Effector CD4-positive, alpha-beta T cell (primary cell): ENCODE results near the gene MSRB3. TPM values are rescaled to one million over a fixed set of nuclear protein-coding genes. Genes with fewer than 3 reads are reported as not detected.
"Not testable (repeated sequence)": the region's sequence is repeated elsewhere in the genome, so short reads cannot be mapped to it uniquely, and the experiment has no call there.

Experiments
- DNase-seq: peaks from one replicate; pipeline ENCODE4 v3.0.0-alpha.2; 2020
- total RNA-seq: gene quantifications from one replicate; lab custom pipeline; 2026; lab: John Stamatoyannopoulos, UW

Gene MSRB3
- not detected for total RNA-seq

- no peak for DNase-seq
Measured at GRCh38 chr12:65278576-65279368, at the start of gene MSRB3. Gene MSRB3 (plus strand): TSS chr12:65278683. CDS start chr12:65308580, 29,897 bp downstream.

GRCh38 chr12:65229441-65229840 lies 49.0 kb upstream of the MSRB3 start:
- no peak for DNase-seq

- no peak for DNase-seq
Measured at GRCh38 chr12:65232476-65233077, 45.9 kb upstream of the MSRB3 start.

GRCh38 chr12:65237153-65237552 lies 41.3 kb upstream of the MSRB3 start:
- DNase-seq = no peak

GRCh38 chr12:65238609-65239008 lies 39.9 kb upstream of the MSRB3 start:
- DNase-seq = no peak

GRCh38 chr12:65248656-65249633 lies 29.5 kb upstream of the MSRB3 start:
- no peak for DNase-seq

GRCh38 chr12:65252515-65252914 lies 26.0 kb upstream of the MSRB3 start:
- no peak for DNase-seq

- no peak for DNase-seq
Measured at GRCh38 chr12:65257986-65258385, 20.5 kb upstream of the MSRB3 start.

- DNase-seq = no peak
Measured at GRCh38 chr12:65259501-65259900, 19.0 kb upstream of the MSRB3 start.

GRCh38 chr12:65263777-65264176 lies 14.7 kb upstream of the MSRB3 start:
- no peak for DNase-seq

GRCh38 chr12:65266408-65266807 lies 12.1 kb upstream of the MSRB3 start:
- no peak for DNase-seq

GRCh38 chr12:65269603-65270002 lies 8.9 kb upstream of the MSRB3 start:
- DNase-seq = no peak

GRCh38 chr12:65274602-65275272 lies 3.7 kb upstream of the MSRB3 start:
- DNase-seq = no peak

GRCh38 chr12:65275627-65276026 lies 2.9 kb upstream of the MSRB3 start:
- DNase-seq = no peak

GRCh38 chr12:65276916-65277530 lies 1.5 kb upstream of the MSRB3 start:
- no peak for DNase-seq

- no peak for DNase-seq
Measured at GRCh38 chr12:65277994-65278575, 398 bp upstream of the MSRB3 start.

GRCh38 chr12:65279369-65280112 lies 1.1 kb downstream of the MSRB3 start:
- DNase-seq = no peak

GRCh38 chr12:65280306-65280705 lies 1.8 kb downstream of the MSRB3 start:
- DNase-seq = no peak

GRCh38 chr12:65282840-65283239 lies 4.4 kb downstream of the MSRB3 start:
- DNase-seq = no peak

GRCh38 chr12:65285532-65285931 lies 7.0 kb downstream of the MSRB3 start:
- DNase-seq = not testable (repeated sequence)

GRCh38 chr12:65287426-65287825 lies 8.9 kb downstream of the MSRB3 start:
- no peak for DNase-seq
